Activated B cell treated with CpG ODN at 0.5 μM for 24 hours (primary cell): ENCODE results near the gene PLCG2. TPM values are rescaled to one million over a fixed set of nuclear protein-coding genes. Genes with fewer than 3 reads are reported as not detected.
A peak's percentile ranks its signal among the peaks of the same experiment; 100 is the strongest.

Source experiments
- ATAC-seq: fragments of 200-7000 bp; cut with Tn5 transposase; one replicate; pipeline ENCODE4 v1.10.0; 2021; ENCODE audit warnings: low read depth, mild to moderate bottlenecking, moderate library complexity
- CTCF ChIA-PET: fragments of 350-600 bp; sonication (Branson Sonifier 250); formaldehyde crosslinking; loops from one replicate; lab custom pipeline; 2021; ENCODE audit warnings: antibody characterized with exemption; lab: Charles Lee
- POLR2A ChIA-PET: fragments of 350-600 bp; sonication (Branson Sonifier 250); formaldehyde crosslinking; loops from one replicate; lab custom pipeline; 2021; ENCODE audit warnings: antibody characterized with exemption; lab: Charles Lee
- DNase-seq: peaks from one replicate; pipeline ENCODE4 v3.0.0; 2022
- H3K27ac Mint-ChIP-seq: one replicate; pipeline ENCODE4 v1.8.0; 2020; ENCODE audit warnings: mixed read lengths
- H3K27me3 Mint-ChIP-seq: one replicate; pipeline ENCODE4 v1.8.0; 2021; ENCODE audit warnings: mixed read lengths
- H3K36me3 Mint-ChIP-seq: one replicate; pipeline ENCODE4 v1.8.0; 2021; ENCODE audit warnings: low read depth, mixed read lengths
- H3K4me1 Mint-ChIP-seq: one replicate; pipeline ENCODE4 v1.8.0; 2021; ENCODE audit warnings: mixed read lengths
- H3K4me3 Mint-ChIP-seq: one replicate; pipeline ENCODE4 v1.8.0; 2020; ENCODE audit warnings: mild to moderate bottlenecking, mixed read lengths
- H3K9me3 Mint-ChIP-seq: one replicate; pipeline ENCODE4 v1.8.0; 2020; ENCODE audit warnings: mixed read lengths
- intact Hi-C: fragments of 100-400 bp; cut with micrococcal nuclease; formaldehyde crosslinking; loops from one replicate; pipeline ENCODE4 v1.15.1; 2024
- total RNA-seq: library from RNA; stranded (reverse); gene quantifications from 2 replicates; pipeline ENCODE4 v1.2.3, GENCODE V29; 2022
- TF ChIP-seq, protein P1 (sequence below): fragments of 200-600 bp; IDR thresholded peaks from one replicate; pipeline ENCODE4 v1.8.0; 2022; ENCODE audit warnings: antibody characterized with exemption, mild to moderate bottlenecking

PLCG2 gene
- total RNA-seq, 1 donor from 2014 or later: 525 TPM

DNA sequence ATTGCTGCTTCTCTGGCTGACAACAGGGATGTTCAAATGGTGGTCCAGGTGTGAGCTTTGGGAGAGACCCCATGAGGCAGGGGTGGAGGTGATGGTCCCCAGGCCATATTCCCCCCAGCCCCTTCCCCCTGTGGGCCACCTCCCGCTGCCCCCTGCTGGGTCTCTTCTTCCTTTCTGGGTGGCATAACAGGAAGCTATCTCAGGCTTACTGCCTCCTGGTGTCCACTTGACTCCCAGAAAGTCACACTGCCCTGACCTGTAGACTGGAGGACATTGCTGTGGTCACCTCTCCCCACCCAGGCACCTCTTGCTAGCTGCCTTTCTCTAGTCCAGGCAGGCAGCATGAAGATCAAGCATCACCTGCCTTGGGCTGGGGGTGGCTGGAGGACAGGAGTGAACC lies 46.4 kb upstream of the PLCG2 start:
- no peaks in the 10 kb centered on the region for H3K36me3 Mint-ChIP-seq
- ChIA-PET CTCF (interaction anchor here (0.6 to 1.5 kb wide), 2 partner anchors 35 to 435 kb away, joined by 3 to 4 read pairs; no protein-coding TSS in a partner anchor), POLR2A (no interaction called here)
- H3K4me3 Mint-ChIP-seq: no peak overlapping the region
- DNase-seq: no peak
- intact Hi-C loops: loop anchor here (10.0 kb wide), 1 partner anchor 1188 kb away; the partner anchor contains the start of gene DYNLRB2
- H3K4me1 Mint-ChIP-seq: peaks cover 32% of the 10 kb centered on the region
- TF ChIP-seq, protein P1, sequence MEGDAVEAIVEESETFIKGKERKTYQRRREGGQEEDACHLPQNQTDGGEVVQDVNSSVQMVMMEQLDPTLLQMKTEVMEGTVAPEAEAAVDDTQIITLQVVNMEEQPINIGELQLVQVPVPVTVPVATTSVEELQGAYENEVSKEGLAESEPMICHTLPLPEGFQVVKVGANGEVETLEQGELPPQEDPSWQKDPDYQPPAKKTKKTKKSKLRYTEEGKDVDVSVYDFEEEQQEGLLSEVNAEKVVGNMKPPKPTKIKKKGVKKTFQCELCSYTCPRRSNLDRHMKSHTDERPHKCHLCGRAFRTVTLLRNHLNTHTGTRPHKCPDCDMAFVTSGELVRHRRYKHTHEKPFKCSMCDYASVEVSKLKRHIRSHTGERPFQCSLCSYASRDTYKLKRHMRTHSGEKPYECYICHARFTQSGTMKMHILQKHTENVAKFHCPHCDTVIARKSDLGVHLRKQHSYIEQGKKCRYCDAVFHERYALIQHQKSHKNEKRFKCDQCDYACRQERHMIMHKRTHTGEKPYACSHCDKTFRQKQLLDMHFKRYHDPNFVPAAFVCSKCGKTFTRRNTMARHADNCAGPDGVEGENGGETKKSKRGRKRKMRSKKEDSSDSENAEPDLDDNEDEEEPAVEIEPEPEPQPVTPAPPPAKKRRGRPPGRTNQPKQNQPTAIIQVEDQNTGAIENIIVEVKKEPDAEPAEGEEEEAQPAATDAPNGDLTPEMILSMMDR: no peak
- H3K9me3 Mint-ChIP-seq: no peaks in the 10 kb centered on the region
- no peak overlapping the region for H3K27ac Mint-ChIP-seq
- no peak for ATAC-seq
- no peaks in the 10 kb centered on the region for H3K27me3 Mint-ChIP-seq

DNA sequence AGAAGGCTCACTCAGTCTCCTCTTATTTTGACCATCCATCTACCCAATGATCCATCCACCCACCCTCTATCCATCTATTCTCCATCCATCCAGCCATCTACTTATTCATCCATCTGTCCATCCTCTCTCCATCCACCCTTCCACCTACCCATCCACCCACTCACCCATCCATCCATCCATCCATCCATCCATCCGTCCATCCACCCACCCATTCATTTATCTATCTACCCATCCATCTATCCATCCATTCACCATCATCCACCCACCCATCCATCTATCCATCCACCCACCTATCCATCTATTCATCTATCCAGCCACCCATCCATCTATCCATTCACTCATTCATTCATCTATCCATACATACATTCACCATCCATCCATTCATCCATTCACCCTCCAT lies 45.8 kb upstream of the PLCG2 start:
- no peaks in the 10 kb centered on the region for H3K9me3 Mint-ChIP-seq
- peaks cover 36% of the 10 kb centered on the region for H3K4me1 Mint-ChIP-seq
- POLR2A ChIA-PET: no interaction called here
- no peak overlapping the region for H3K27ac Mint-ChIP-seq
- DNase-seq (no peak), ATAC-seq (no peak)
- no peaks in the 10 kb centered on the region for H3K36me3 Mint-ChIP-seq
- H3K4me3 Mint-ChIP-seq: no peak overlapping the region
- TF ChIP-seq, protein P1: no peak
- H3K27me3 Mint-ChIP-seq: no peaks in the 10 kb centered on the region
- intact Hi-C loops: loop anchor here (10.0 kb wide), 1 partner anchor 1188 kb away; the partner anchor contains the start of gene DYNLRB2
- CTCF ChIA-PET: interaction anchor here (1.5 kb wide), 1 partner anchor 36 kb away, joined by 4 read pairs; no protein-coding TSS in a partner anchor

DNA sequence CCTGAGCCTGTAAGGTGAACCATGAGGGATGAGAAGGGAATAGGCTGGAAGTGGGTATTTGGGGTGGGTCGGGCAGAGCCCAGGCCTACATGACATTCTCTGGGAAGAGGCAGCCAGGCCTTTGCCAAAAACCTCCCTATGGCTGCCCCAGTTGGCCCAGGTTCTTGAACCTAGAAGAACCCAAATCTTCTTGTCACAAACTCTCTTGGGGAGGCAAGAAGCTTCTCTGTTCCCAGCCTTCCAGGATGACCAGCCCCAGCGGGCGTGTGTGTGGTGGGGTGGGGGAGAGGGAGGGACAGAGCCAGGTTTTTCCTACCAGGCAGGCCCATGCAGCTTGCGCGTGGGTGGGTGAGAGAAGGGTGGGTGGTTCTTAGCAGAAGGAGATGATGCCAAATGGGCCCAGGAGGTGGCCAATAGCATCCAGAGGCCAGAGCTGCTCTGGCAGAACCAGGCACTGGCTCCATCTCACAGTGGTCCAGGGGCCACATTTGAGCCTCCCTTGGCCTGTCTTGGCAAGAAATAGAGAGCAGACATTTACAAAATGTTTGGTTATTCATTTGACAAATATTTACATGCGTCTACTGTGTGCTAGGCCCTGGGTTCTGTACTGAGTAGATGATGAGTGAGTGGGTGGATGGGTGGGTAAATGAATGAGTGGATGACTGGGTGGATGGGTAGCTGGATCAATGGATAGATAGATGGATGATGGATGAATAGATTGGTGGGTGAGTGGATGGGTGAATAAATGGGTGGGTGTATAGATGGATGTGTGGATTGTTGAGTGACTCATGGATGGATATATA lies 44.3 kb upstream of the PLCG2 start:
- POLR2A ChIA-PET: interaction anchor here (1.2 kb wide), 1 partner anchor 82 kb away, joined by 3 read pairs; no protein-coding TSS in a partner anchor
- intact Hi-C loops: loop anchor here (10.0 kb wide), 1 partner anchor 1190 kb away; the partner anchor contains the start of gene DYNLRB2
- CTCF ChIA-PET: interaction anchor here (0.9 to 8.3 kb wide), 4 partner anchors 139 to 699 kb away, joined by 3 to 56 read pairs (median 4); partner anchors contain the start of gene ATMIN

DNA sequence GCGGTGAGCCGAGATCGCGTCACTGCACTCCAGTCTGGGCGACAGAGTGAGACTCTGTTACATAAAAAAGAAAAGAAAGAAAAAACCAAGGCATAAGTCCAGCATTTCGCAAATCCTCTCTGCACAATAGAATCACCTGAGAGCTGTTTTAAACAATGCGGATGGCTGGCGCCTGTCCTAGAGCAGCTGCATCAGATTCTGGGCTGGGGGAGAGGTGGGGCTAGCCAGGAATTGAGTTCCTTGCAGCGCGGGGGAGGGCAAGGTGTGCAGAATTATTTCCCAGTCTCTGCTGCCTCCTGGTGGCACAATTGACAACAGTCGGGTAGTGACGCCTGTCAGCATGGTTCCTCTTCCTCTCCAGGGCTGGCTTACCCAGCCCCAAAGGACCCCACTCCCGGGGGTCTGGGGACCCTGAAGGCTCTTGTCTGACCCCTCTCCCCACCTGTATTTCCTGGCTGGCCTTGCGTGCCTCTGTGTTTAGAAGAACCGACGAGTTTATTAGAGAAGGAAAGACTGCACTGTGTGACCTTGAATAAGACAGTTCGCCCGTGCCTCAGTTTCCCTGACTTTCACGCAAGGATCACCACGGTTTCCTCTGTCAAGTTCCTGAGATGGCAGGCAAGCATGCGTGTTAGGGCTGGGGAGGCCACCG lies 41.1 kb upstream of the PLCG2 start:
- ChIA-PET POLR2A (interaction anchor here (0.6 to 4.9 kb wide), 15 partner anchors 13 to 731 kb away, joined by 4 to 124 read pairs (median 11); partner anchors contain the start of genes CENPN, CMC2 and PLCG2), CTCF (interaction anchor here (0.8 to 8.3 kb wide), 19 partner anchors 8 to 702 kb away, joined by 3 to 56 read pairs (median 3); partner anchors contain the start of genes ATMIN and PLCG2)
- ATAC-seq: peak; percentile 58
- TF ChIP-seq, protein P1: no peak
- peak overlapping the region; percentile 95 for H3K27ac Mint-ChIP-seq
- DNase-seq: peak; percentile 75
- H3K4me1 Mint-ChIP-seq: peaks cover 52% of the 10 kb centered on the region
- H3K36me3 Mint-ChIP-seq: peaks cover 5% of the 10 kb centered on the region
- intact Hi-C loops: loop anchor here (1.0 to 10.0 kb wide), 15 partner anchors 15 to 1193 kb away; partner anchors contain the start of genes ATMIN, DYNLRB2 and GCSH
- no peaks in the 10 kb centered on the region for H3K9me3 Mint-ChIP-seq
- H3K27me3 Mint-ChIP-seq: no peaks in the 10 kb centered on the region
- H3K4me3 Mint-ChIP-seq: peak overlapping the region; percentile 79

More for the DNA sequence above, 44.3 kb upstream of the PLCG2 start:
- ATAC-seq: no peak
- Mint-ChIP-seq H3K36me3 (no peaks in the 10 kb centered on the region), H3K27me3 (no peaks in the 10 kb centered on the region), H3K4me1 (peaks cover 37% of the 10 kb centered on the region), H3K4me3 (no peak overlapping the region), H3K9me3 (no peaks in the 10 kb centered on the region), H3K27ac (no peak overlapping the region)
- DNase-seq: no peak
- TF ChIP-seq, protein P1: no peak
